Left lung (tissue), 10 donors: Measurements from ENCODE around the gene P2RX5. TPM values are rescaled to one million over a fixed set of nuclear protein-coding genes. Genes with fewer than 3 reads are reported as not detected.

ENCODE experiments used
- ATAC-seq: fragments of 200-7000 bp; cut with Tn5 transposase; one replicate; pipeline ENCODE4 v1.9.1; 2020; ENCODE audit warnings: moderate library complexity
- DNase-seq, 4 donors: peaks; one replicate each; pipeline ENCODE4 v3.0.0-alpha.2; 2013 to 2020
- H3K27ac ChIP-seq, 2 donors: fragments of 200-600 bp; sonication (generic) in 1 of 2; one replicate each; pipeline versions ENCODE4 v1.5.0 to v1.8.0; 2020 to 2021
- H3K27me3 ChIP-seq, 2 donors: fragments of 200-600 bp; sonication (generic) in 1 of 2; one replicate each; pipeline versions ENCODE4 v1.5.0 to v1.8.0; 2020 to 2021
- H3K36me3 ChIP-seq, 2 donors: fragments of 200-600 bp; sonication (generic) in 1 of 2; one replicate each; pipeline versions ENCODE4 v1.5.0 to v1.8.0; 2020 to 2021
- H3K4me1 ChIP-seq, 2 donors: fragments of 200-600 bp; one replicate each; pipeline ENCODE4 v1.8.0; 2021
- H3K4me3 ChIP-seq, 2 donors: fragments of 200-600 bp; sonication (generic) in 1 of 2; one replicate each; pipeline versions ENCODE4 v1.5.0 to v1.8.0; 2020 to 2021; ENCODE audit warnings: mild to moderate bottlenecking in 1 of 2
- H3K9me3 ChIP-seq, 2 donors: fragments of 200-600 bp; sonication (generic) in 1 of 2; one replicate each; pipeline versions ENCODE4 v1.5.0 to v1.8.0; 2020 to 2021
- CTCF ChIP-seq, 2 donors: fragments of 200-600 bp; sonication (generic) in 1 of 2; IDR thresholded peaks; one replicate each; pipeline versions ENCODE4 v1.5.0 to v1.8.0; 2021; ENCODE audit warnings: antibody characterized with exemption in 2 of 2
- intact Hi-C, 2 donors: fragments of 100-400 bp; cut with DNase I; formaldehyde crosslinking; loops; one replicate each; pipeline versions ENCODE4 v1.11.2 to v1.14.2; 2022
- polyA plus RNA-seq, 6 donors: library from polyadenylated mRNA; unstranded; fragments of 120-200 nt; gene quantifications; one replicate each; pipeline ENCODE4 v1.2.1, GENCODE V29; 2013; ENCODE audit not compliant: insufficient read length in 6 of 6
- total RNA-seq, 2 donors: library from RNA; stranded (reverse); fragmentation: NEBNext Ultra II Directional; extraction: Animal tissue kit (Norgen Biotek cat#: 25700); gene quantifications; one replicate each; pipeline ENCODE4 v1.2.1, GENCODE V29; 2021
- donor health status: DM: no; HTN: yes; CAD: no.
- donor health status: DM: no; HTN: no; CAD: no.

Gene P2RX5
- total and polyA plus RNA-seq, 8 donors = 0.16 to 2.1 (median 0.37) TPM

DNA sequence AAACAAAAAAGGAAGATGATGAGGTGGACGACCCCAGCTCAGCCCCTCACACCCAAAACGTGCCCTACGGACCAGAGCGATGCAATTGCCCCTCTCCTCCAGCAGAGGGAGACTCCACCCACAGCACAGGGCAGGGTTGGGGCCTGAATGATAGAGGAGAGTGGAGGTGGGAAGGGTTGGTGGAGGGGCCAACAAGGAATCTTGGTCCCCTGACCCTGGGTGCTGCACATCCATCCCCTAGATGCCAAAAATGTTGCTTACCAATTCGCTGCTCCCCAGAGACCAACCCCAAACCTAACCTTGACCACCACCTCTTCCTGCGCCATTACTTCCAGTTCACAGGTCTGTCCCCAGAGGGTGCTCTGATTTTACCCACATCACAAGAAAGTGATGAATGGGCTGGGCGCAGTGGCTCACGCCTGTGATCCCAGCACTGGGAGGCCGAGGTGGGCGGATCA is 12.9 kb downstream of the P2RX5 start:
- intact Hi-C loops = no loop called here
- TF ChIP-seq CTCF (IDR thresholded peaks at IDR 0.05) = peak; percentile 91
- H3K36me3 ChIP-seq = no peaks in the 10 kb centered on the region
- peaks cover 0 to 6% of the 10 kb centered on the region in 2 donors for H3K4me1 ChIP-seq
- DNase-seq (no peak), ATAC-seq (peak; percentile 92)
- no peaks in the 10 kb centered on the region for H3K9me3 ChIP-seq
- no peak overlapping the region for H3K27ac ChIP-seq
- peaks cover 0 to 68% of the 10 kb centered on the region in 2 donors for H3K27me3 ChIP-seq
- no peak overlapping the region for H3K4me3 ChIP-seq

- ATAC-seq (no peak), DNase-seq (no peak)
- intact Hi-C loops = no loop called here
- TF ChIP-seq CTCF (IDR thresholded peaks at IDR 0.05) = no peak
- Histone ChIP-seq H3K9me3 (no peaks in the 10 kb centered on the region), H3K27me3 (peaks cover 0 to 71% of the 10 kb centered on the region in 2 donors), H3K36me3 (no peaks in the 10 kb centered on the region), H3K4me3 (no peak overlapping the region), H3K4me1 (peaks cover 0 to 6% of the 10 kb centered on the region in 2 donors), H3K27ac (no peak overlapping the region)
Measured at GRCh38 chr17:3682033-3682432, 13.9 kb downstream of the P2RX5 start.

DNA sequence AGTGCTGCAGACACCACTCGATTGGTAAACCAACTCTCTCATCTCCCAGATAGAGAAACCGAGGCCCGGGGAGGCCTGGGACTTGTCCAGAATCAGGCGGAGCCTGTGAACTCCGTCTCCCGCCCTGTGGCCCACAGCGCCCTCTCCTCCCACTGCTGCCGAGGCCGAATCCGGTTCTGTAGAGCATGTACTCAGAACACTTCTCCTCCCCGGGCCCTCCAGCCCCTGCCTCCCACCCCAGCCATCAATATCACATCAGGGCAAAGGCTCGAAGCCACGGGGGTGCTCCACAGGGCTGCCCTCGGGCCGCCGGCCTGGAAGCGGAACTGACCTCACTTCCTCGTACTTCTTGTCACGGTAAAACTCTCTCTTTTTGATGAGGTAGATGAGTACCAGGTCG is 14.4 kb downstream of the P2RX5 start:
- ATAC-seq = no peak
- Histone ChIP-seq H3K9me3 (no peaks in the 10 kb centered on the region), H3K27ac (no peak overlapping the region), H3K4me1 (peaks cover 0 to 6% of the 10 kb centered on the region in 2 donors), H3K36me3 (no peaks in the 10 kb centered on the region), H3K4me3 (no peak overlapping the region), H3K27me3 (peaks cover 0 to 73% of the 10 kb centered on the region in 2 donors)
- intact Hi-C loops = no loop called here
- DNase-seq = no peak
- TF ChIP-seq CTCF (IDR thresholded peaks at IDR 0.05) = no peak

- DNase-seq (no peak), ATAC-seq (no peak)
- intact Hi-C loops = no loop called here
- Histone ChIP-seq H3K36me3 (no peaks in the 10 kb centered on the region), H3K4me1 (peaks cover 0 to 6% of the 10 kb centered on the region in 2 donors), H3K27me3 (peaks cover 0 to 73% of the 10 kb centered on the region in 2 donors), H3K9me3 (no peaks in the 10 kb centered on the region), H3K4me3 (no peak overlapping the region), H3K27ac (no peak overlapping the region)
- no peak for TF ChIP-seq CTCF (IDR thresholded peaks at IDR 0.05)
Measured at GRCh38 chr17:3681057-3681456, 14.9 kb downstream of the P2RX5 start.

DNA sequence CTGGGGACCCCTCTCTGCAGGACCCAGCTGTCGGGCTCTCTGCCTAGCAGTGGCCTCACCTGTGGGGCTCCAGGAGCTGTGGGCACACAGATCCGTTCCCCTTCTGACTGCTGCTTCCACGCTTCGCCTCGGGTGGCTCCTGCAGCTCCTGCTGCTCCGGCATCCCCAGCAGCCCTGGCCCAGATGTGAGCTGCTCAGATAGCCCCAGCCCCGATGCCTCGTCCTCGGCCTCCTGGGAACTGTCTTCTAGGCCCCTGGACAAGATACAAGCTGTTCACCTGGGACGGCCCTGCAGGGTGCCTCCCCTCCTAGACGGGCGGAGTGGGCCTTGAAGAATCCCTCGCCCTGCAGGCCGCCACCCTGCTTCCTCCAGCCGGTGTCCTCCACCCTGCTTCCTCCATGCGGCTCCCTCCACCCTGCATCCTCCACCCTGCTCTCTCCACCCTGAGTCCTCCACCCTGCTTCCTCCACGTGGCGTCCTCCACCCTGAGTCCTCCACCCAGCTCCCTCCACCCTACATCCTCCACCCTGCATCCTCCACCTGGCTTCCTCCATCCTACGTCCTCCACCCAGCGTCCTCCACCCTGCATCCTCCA is 16.3 kb downstream of the P2RX5 start:
- no peak for DNase-seq
- intact Hi-C loops = no loop called here
- no peak for ATAC-seq
- H3K27me3 ChIP-seq = peaks cover 0 to 64% of the 10 kb centered on the region in 2 donors
- no peak for TF ChIP-seq CTCF (IDR thresholded peaks at IDR 0.05)
- no peak overlapping the region for H3K4me3 ChIP-seq
- H3K27ac ChIP-seq = no peak overlapping the region
- H3K36me3 ChIP-seq = no peaks in the 10 kb centered on the region
- H3K4me1 ChIP-seq = peaks cover 0 to 6% of the 10 kb centered on the region in 2 donors
- H3K9me3 ChIP-seq = no peaks in the 10 kb centered on the region
